ENCODE data around the gene ZNF341.
"Not testable (repeated sequence)": the region's sequence is repeated elsewhere in the genome, so short reads cannot be mapped to it uniquely, and the experiment has no call there.

ZNF341 gene

GRCh38 chr20:33731693-33732165 lies at the start of gene ZNF341:
Gene ZNF341 (plus strand): TSS chr20:33731996. CDS start chr20:33732022, 26 bp downstream.
- DNase-seq, result peak; percentile 93

GRCh38 chr20:33684533-33685327 lies 47.1 kb upstream of the ZNF341 start:
- no peak for DNase-seq

- peak; percentile 48 for DNase-seq
These were observed 46.3 kb upstream of the ZNF341 start for GRCh38 chr20:33685328-33686099.

DNA sequence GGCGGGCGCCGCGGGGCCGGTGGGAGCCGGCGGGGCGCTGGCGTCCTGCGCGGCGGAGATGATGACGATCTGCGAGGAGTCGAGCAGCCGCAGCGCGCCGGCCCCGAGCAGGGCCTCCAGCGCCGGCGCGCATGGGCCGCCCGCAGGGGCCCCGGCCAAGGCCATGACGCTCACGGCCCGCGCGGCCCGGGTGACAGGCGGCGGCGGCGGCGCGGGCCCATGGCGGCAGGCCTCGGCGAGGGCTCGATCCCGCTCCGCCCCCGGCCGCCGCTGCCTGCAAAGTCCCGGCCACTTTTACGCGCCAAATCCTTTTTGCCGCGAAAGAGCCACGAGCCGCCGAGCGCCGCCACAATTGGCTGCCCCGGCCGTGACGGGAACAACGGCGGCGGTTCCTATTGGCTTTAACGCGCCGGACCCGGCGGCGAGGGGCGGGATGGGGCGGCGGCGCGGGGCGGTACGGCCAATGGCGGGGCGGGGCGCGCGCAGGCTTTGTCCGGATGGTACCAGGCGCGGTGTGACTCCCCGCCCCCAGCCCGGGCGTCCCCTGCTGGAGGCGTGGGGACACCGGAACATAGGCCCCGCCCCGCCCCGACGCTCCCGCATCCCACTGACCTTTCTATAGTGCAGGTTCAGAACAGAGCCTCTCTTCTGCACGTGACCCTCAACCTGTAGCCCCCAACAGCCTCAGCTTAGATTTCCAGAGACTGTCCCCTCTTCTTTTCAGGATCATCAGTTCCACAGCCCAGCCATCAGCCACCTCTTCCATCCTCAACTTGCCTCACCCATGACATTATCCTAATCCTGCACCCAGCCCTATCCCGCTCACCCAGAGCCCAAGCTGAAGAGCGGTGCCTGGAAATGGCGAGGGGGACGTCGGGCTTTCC lies 45.5 kb upstream of the ZNF341 start, which contains the start of gene E2F1:
E2F1 (minus strand) TSS at position 286 of the 884 bp plus-strand sequence; CDS start at position 165, 121 bp downstream.
- DNase-seq, result peak; percentile 96

DNA sequence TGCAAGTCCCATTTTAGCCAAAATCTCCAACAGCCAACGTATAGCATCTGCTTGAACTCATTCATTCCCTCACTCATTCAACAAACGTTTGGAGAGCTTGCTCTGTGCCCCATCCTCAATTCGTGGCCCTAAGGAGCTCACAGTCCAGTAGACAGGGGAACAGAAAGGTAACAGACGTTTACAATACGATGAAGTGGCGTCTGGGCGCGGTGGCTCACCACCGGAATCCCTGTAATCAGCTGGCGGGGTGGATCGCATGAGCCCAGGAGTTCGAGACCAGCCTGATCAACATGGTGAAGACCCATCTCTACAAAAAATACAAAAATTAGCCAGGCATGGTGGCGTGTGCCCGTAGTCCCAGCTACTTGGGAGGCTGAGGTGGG lies 44.8 kb upstream of the ZNF341 start:
- no peak for DNase-seq

DNA sequence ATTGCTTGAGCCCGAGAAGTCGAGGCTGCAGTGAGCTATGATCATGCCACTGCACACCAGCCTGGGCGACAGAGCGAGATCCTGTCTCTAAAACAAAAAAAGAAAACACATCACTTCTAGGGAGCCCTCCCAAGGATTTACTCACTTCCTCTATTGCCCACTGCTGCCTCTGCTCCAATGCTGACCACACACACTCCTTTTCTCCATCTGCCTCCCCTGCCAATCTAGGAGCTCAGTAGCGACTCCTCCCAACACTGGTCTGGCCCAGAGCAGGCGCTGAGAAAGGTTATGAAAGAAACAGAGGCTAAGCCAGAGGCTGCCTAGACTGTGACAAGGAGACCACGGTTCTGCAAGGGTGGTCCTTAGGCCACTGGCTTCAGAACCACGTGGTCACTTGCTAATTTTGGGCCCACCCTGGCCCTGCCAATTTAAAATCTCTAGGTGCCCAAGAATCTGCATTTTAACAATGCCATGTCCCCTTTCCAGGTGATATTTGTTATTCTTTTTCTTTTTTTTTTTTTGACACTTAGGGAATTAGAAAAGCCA lies 44.4 kb upstream of the ZNF341 start:
- DNase-seq, result no peak

- DNase-seq, result no peak
These were observed 43.5 kb upstream of the ZNF341 start for GRCh38 chr20:33687993-33688937.

GRCh38 chr20:33688938-33689424 lies 42.8 kb upstream of the ZNF341 start:
- no peak for DNase-seq

DNA sequence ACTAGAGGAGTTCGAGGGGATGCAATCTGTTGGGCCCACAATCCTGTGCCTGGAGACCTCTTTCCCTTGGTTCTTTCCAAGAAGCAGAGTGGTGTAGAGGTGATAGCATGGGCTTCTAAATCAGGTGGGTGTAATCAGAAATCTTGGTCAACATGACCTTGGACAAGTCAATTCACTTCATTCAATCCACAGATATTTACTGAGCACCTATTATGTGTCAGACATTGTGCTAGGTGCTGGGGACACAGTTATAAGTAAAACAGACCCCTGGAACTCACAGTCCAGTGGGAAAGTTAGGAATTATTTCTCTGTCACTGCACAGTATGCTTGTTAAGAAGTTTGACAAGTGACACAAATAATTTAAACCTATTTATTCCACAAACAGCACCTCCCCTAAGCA lies 42.3 kb upstream of the ZNF341 start:
- no peak for DNase-seq

DNA sequence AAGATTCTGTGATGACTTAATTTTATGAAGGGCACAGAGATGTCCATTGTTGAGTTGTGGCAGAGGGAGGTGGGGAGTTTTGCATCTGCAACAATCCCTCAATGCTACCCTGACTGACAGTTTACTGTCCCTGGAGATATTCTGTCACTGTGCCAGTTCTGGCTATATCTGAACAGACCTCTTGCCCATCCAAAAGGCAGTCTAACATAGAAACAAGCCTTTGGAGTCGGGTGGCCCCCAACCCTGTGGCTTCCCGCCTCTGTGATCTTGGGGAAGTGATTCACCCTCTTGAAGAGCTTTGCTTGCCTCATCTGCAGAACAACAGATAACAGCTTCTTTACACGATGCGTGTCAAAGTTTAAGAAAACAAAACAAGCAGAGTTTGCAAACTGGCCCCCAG lies 41.8 kb upstream of the ZNF341 start:
- DNase-seq, result peak; percentile 57

DNA sequence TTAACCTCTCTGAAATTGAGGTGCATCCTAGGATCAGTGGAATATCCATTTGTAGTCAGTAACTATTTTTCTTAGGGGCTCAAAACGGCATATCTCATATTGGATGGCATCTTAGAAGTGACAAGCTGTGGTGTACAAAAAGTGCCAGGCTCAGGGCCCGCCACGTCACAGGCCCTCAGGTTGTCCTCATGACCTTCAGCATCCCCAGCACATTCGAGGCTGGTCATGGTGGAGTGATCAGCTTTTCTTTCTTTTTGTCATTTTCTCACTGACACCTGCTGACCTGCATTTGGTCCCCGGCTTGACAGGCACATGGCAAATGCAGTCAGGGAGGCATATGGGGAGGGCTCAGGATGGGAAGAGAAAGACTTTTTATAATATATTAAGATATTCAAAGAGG lies 38.5 kb upstream of the ZNF341 start:
- no peak for DNase-seq

GRCh38 chr20:33693741-33694638 lies 37.8 kb upstream of the ZNF341 start:
- no peak for DNase-seq

DNA sequence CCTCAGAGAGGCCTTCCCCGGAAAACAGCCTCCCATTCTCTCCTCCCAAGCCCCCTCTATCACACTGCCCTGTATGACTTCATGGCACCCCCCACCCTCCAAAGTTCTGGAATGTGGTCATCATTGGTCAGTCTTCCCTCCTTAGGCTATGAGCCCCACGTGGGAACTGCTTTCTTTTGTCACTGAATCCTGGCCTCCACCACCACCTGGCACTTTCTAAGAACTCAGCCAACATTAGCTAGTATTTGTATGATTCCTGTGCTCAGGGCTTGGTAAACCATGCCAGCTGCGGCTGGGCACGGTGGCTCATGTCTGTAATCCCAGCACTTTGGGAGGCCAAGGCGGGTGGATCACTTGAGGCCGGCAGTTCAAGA lies 37.2 kb upstream of the ZNF341 start:
- DNase-seq, result no peak

GRCh38 chr20:33696448-33696847 lies 35.3 kb upstream of the ZNF341 start:
- no peak for DNase-seq

DNA sequence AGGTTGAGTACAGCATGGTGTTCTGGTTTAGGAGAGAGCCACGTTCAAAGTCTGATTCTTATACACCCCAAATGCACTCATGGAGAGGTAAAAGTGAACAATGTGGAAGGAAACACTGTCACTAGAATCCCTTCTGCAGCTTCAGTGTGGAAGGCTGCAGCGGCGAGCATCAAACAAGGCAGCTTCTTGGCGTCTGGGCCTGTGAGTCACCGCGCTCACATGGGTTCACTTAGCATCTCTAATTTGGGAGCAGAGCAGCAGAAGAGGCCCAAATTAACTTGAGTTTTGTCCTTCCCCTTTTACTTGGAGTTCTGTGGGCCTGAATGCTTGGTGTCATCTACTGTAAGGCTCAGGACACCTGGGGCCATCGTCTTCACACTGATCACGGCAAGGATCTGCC lies 34.7 kb upstream of the ZNF341 start:
- no peak for DNase-seq

DNA sequence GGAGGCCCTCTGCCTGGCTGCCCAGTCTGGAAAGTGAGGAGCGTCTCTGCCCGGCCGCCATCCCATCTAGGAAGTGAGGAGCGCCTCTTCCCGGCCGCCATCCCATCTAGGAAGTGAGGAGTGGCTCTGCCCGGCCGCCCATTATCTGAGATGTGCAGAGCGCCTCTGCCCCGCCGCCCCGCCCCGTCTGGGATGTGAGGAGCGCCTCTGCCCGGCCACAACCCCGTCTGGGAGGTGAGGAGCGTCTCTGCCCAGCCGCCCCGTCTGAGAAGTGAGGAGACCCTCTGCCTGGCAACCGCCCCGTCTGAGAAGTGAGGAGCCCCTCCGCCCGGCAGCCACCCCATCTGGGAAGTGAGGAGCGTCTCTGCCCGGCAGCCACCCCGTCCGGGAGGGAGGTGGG lies 32.8 kb upstream of the ZNF341 start:
- DNase-seq, result not testable (repeated sequence)

DNA sequence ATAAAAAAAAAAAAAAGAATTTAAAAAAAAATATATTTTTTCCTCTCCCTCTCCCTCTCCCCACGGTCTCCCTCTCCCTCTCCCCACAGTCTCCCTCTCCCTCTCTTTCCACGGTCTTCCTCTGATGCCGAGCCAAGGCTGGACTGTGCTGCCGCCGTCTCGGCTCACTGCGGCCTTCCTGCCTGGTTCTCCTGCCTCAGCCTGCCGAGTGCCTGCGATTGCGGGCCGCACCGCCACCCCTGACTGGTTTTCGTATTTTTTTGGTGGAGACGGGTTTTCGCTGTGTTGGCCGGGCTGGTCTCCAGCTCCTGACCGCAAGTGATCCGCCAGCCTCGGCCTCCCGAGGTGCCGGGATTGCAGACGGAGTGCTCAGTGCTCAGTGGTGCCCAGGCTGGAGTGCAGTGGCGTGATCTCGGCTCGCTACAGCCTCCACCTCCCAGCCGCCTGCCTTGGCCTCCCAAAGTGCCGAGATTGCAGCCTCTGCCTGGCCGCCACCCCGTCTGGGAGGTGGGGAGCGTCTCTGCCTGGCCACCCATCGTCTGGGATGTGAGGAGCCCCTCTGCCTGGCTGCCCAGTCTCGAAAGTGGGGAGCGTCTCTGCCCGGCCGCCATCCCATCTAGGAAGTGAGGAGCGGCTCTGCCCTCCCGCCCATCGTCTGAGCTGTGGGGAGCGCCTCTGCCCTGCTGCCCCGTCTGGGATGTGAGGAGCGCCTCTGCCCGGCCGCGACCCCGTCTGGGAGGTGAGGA lies 30.9 kb upstream of the ZNF341 start:
- not testable (repeated sequence) for DNase-seq

GRCh38 chr20:33701629-33702450 lies 30.0 kb upstream of the ZNF341 start:
- DNase-seq, result no peak

DNA sequence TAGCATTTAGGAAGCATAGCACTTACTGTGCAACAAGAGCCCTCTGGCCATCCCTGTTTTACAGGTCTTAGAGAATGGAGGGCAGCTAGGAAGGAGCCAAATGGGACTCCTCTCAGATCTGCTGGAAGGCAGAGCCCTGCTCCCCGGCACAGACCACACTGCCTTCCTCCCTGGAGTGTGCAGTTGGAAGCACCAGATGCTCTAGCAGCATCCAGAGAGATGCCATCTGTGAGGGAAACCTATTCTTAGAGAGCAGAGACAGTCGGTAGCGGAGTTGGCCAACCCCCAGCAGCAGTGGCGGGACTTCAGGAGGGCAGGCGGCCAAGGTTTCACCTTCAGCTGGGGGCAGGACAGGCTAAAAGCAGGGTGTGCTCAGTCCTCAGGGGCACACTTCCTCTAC lies 28.9 kb upstream of the ZNF341 start:
- DNase-seq, result no peak

Measured in CD4-positive, alpha-beta T cell treated with Interleukin-12 subunit alpha and Interleukin-12 subunit beta, for 1 hour (primary cell).